GM18907 (cell line): ENCODE data around the gene CALY.
A peak's percentile ranks its signal among the peaks of the same experiment; 100 is the strongest.

ENCODE experiments used
- ATAC-seq: cut with Tn5 transposase; IDR thresholded peaks from one replicate; pipeline ENCODE4 v1.9.1; 2021; ENCODE audit warnings: mild to moderate bottlenecking, moderate library complexity; ENCODE audit not compliant: unreplicated experiment

Gene CALY

GRCh38 chr10:133314911-133315310 lies 21.8 kb downstream of the CALY start:
- ATAC-seq = no peak

DNA sequence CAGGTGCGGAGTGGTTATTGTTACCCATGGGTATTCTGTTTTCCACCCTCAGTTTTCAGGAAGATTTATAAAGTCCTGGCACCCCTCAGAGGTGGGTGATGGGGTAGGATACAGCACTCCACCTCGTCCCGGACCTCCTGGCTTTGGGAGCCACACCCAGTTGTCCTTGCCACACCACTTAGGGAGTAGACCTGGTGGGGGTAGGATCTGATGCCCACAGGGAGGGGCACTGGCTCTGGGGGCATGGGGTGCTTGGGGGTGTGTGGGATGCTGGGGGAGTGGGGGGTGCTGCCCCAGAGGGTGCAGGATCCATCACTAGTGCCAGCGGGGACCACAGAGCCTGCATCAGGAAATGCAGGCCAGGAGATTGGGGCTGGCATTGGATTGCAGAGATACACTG lies 23.5 kb downstream of the CALY start:
- ATAC-seq = no peak

DNA sequence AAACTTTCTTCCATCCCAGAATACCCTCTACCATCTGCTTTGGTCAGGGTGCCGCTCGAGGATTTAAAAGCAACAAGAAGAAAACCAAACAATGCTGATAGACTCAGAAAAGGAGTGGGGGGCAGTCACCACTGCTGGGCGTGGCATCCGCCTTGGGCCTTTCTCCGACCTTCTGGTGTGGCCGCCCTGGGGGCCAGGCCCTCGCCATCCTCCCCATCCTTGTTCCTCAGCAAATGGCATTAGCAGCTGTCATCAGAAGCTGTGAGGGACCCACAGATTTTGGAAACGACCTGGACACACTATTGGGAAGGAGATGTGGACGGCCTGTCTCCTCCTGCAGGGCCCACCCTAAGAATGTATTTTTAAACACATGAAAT lies 23.9 kb downstream of the CALY start:
- no peak for ATAC-seq

DNA sequence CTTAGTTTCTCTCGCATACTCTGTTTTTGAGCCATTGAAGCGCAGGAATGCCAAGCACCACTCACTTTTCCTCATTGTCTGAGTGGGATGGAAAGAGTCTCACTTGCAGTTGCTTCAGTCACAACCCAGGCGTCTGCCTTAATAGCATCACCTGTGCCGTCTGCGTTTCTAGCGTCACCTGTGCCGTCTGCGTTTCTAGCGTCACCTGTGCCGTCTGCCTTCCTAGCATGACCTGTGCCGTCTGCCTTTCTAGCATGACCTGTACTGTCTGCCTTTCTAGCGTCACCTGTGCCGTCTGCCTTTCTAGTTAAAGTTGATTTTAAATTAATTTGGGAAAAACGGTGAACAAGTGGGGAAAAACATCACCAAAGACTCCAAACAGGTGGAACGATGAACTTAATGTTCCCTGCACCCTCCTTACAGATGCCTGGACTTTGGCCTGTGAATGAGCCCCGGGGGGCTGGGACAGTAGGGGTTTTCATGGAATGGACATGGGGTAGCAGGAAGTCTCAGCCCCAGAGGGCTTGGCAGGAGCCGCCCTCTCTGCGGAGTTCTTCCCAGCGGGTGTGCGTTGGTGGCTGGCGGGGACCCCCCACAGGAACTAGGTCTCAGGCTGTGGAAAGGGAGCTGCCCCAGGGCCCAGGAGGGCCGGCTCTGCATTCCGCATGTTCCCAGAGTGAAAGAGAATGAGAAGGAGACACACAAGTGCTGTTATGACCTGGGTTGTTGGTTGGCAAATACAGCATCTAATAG lies 24.5 kb downstream of the CALY start:
- no peak for ATAC-seq

- no peak for ATAC-seq
These were observed 25.1 kb downstream of the CALY start for GRCh38 chr10:133311570-133311969.

DNA sequence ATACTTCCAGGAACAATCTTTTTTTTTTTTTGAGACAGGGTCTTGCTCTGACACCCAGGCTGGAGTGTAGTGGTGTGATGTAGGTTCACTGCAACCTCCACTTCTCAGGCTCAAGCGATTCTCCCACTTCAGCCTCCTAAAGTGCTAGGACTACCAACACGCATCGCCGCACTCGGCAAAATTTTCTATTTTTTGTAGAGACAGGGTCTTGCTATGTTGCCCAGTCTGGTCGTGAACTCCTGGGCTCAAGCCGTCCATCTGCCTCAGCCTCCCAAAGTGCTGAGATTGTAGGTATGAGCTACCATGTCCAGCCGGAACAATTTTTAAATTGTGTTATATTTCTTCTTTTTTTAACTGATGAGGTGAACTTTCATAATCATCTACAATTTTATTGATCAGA lies 25.9 kb downstream of the CALY start:
- ATAC-seq = no peak

DNA sequence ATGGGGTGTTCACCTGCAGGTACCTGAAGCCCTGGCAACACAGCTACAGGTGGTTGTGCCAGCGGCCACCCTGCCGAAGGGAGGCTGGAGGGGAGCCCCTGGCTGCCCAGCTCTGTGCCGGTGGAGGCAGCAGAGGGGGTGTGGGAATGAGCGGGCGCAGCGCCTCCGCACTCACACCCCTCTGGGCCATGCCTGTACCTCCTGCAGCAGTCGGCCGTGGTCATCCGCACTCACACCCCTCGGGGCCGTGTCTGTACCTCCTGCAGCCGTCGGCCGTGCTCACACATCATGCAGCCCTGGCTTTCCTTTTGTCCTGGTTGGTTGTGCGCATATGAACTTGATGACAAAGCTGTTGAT lies 26.3 kb downstream of the CALY start:
- no peak for ATAC-seq

GRCh38 chr10:133309720-133310398 lies 26.8 kb downstream of the CALY start:
- ATAC-seq = no peak

DNA sequence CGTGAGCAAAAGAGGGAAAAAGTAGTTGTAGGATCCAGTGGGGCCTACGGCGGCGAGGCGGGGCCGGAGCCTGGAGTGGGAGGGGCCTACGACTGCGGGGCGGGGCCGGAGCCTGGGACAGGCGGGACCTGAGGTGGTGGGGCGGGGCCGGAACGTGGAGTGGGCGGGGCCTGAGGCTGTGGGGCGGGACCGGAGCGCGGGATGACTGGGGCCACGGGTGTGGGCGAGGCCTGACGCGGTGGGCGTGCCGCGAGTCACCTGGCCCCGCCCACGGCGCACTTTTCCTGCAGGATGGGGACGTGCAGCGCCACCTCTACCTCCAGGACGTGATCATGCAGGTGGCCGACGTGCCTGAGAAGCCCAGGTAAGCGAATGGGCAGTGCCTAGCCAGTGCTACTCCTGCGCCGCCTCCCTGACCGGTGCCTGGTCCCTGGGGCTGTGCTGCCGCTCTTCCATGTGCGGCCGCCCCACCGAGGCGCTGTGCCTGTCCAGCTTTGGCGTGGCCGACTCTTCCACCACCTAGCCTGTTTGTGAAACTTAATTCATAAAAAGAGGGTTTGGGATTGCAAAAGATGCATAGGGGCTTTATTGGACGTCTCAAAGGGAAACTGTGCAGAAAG lies 27.5 kb downstream of the CALY start:
- ATAC-seq = peak; percentile 68

DNA sequence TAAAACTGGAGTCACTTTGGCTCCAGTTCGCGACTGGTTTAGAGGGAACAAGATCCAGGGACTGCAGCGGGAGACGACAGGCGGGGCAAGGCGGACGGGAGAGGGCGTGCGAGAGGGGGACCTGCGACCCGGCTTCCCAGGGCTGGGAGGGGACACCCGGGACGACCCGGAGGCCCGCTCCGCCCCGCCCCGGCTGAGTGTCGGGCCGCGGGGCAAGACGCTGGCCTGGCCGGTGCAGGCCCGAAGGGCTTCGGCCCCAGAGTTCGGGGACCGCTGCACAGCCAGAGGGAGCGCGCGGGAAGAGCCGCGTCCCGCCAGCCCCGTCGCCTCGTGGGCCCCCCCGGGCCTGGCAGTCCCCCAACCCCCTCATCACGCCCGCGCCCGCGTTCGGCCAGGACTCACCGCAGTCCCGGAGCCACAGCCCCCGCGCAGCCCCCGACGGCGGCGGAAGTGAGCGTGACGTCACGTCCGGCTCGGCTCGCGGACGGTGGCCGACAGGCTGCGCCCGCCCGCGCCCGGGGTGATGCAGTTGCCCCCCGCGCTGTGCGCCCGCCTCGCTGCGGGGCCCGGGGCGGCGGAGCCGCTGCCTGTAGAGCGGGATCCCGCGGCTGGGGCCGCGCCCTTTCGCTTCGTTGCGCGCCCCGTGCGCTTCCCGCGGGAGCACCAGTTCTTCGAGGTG lies 28.1 kb downstream of the CALY start, which contains the start of the genes TUBGCP2 and ZNF511:
TUBGCP2 (minus strand) TSS at position 452 of the 679 bp plus-strand sequence. CDS start 5,931 bp downstream, outside the sequence.
ZNF511 (plus strand) TSS at position 494 of the 679 bp plus-strand sequence; CDS start at position 524, 30 bp downstream.
- peak; percentile 80 for ATAC-seq

- peak; percentile 43 for ATAC-seq
These were observed 28.8 kb downstream of the CALY start for GRCh38 chr10:133307776-133308420.

GRCh38 chr10:133306941-133307379 lies 29.7 kb downstream of the CALY start:
- ATAC-seq = no peak

GRCh38 chr10:133306097-133306476 lies 30.6 kb downstream of the CALY start:
- ATAC-seq = no peak

GRCh38 chr10:133303206-133303605 lies 33.5 kb downstream of the CALY start:
- ATAC-seq = no peak

DNA sequence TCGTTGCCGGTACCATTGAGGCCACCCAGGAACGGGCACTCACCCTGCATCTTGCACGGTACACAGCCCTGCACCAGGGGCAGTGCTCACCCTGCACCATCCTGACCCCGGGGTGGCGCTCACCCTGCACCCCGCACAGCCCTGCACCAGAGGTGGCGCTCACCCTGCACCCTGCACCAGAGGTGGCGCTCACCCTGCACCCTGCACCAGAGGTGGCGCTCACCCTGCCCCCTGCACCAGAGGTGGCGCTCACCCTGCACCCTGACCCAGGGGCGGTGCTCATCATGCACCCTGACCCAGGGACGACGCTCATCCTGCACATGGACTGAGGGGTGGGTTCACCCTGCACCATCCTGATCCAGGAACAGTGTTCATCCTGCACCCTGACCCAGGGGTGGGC lies 34.5 kb downstream of the CALY start:
- no peak for ATAC-seq

GRCh38 chr10:133299738-133300137 lies 37.0 kb downstream of the CALY start:
- ATAC-seq = no peak

DNA sequence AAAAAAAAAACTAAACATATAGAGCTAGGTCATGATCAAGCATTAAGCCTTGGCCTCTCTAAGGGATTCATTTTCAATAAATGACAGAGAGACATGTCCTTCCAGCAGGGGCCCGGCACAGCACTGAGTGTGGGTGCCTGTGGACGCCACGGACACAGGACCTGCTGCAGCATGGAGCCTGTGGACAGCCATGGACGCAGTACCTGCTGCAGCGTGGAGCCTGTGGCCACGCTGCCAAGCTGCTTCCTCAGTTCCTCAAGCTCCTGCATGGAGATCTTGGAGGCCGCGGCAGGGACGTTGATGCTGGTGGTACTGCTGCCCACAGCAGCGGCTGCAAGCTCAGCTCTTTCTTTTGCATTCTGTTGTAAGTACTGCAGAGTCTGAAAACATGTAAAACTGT lies 37.5 kb downstream of the CALY start:
- ATAC-seq = no peak

- no peak for ATAC-seq
These were observed 38.2 kb downstream of the CALY start for GRCh38 chr10:133298466-133298865.

DNA sequence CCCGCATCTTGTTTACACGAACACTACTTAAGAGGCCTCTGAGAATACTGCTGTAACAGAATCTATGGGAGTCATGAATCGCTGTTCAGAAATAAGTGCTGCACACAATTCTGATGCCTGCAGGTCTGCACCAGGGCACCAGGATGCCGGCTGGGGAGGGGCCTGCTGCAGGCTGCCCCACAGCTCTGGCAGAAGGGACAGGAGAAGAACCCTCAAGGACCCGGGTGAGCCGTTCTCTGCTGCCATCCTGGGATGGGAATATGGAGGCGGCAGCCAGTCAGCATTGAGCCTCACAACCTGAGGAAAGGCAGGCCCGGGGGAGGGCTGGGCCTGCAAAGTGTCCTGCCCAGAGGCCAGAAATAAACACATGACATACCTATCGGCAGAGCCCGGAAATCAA lies 39.2 kb downstream of the CALY start:
- ATAC-seq = no peak

- ATAC-seq = no peak
These were observed 41.0 kb downstream of the CALY start for GRCh38 chr10:133295426-133296320.
